Stimulated activated CD8-positive, alpha-beta memory T cell treated with anti-CD3 and anti-CD28 coated beads, Interleukin-2, amount 100 ng/mL, for 1 hour (primary cell): ENCODE measurements around the gene CBY2.
"Not testable (repeated sequence)": the region's sequence is repeated elsewhere in the genome, so short reads cannot be mapped to it uniquely, and the experiment has no call there.

Experiments
- DNase-seq, 2 donors: peaks; one replicate each; pipeline ENCODE4 v3.0.0-alpha.2; 2020; ENCODE audit warnings: low read depth in 2 of 2

The CBY2 gene

GRCh38 chr13:45742985-45743384, 40.9 kb downstream of the CBY2 start:
- no peak for DNase-seq

- DNase-seq = no peak
These were observed 42.9 kb downstream of the CBY2 start for GRCh38 chr13:45744979-45745378.

GRCh38 chr13:45747071-45747470, 45.0 kb downstream of the CBY2 start:
- no peak for DNase-seq

- no peak for DNase-seq
These were observed 47.0 kb downstream of the CBY2 start for GRCh38 chr13:45748941-45749759.

GRCh38 chr13:45750566-45750965, 48.4 kb downstream of the CBY2 start:
- no peak for DNase-seq

- DNase-seq = no peak
These were observed 49.8 kb downstream of the CBY2 start for GRCh38 chr13:45751885-45752284.

GRCh38 chr13:45752510-45752909, 50.4 kb downstream of the CBY2 start:
- DNase-seq = no peak

GRCh38 chr13:45756498-45756897, 54.4 kb downstream of the CBY2 start:
- DNase-seq = not testable (repeated sequence)

- DNase-seq = not testable (repeated sequence)
These were observed 55.5 kb downstream of the CBY2 start for GRCh38 chr13:45757589-45757988.

- no peak for DNase-seq
These were observed 61.3 kb downstream of the CBY2 start for GRCh38 chr13:45763419-45763818.
